SU-DHL-6 (cell line): Measurements from ENCODE around the gene ANXA3.
"Not testable (repeated sequence)": the region's sequence is repeated elsewhere in the genome, so short reads cannot be mapped to it uniquely, and the experiment has no call there.

Source experiments
- H2AFZ ChIP-seq: fragments of 200-600 bp; sonication (generic); 2 replicates; pipeline ENCODE4 v1.6.1; 2014; ENCODE audit warnings: low read depth, mild to moderate bottlenecking, moderate library complexity, mixed read lengths, antibody characterized with exemption, low read length; ENCODE audit not compliant: severe bottlenecking
- H3F3A ChIP-seq: fragments of 200-600 bp; shearing (Covaris generic); 2 replicates; pipeline ENCODE4 v1.6.0; 2016; ENCODE audit warnings: antibody characterized with exemption, mild to moderate bottlenecking; ENCODE audit not compliant: insufficient read depth
- H3K27ac ChIP-seq: fragments of 200-600 bp; sonication (generic); 2 replicates; pipeline ENCODE4 v1.5.1; 2016; ENCODE audit warnings: low read depth, mild to moderate bottlenecking, low read length, moderate library complexity, mixed read lengths
- H3K27me3 ChIP-seq: fragments of 200-600 bp; sonication (generic), shearing (Covaris generic); 2 replicates; pipeline ENCODE4 v1.6.0; 2014; ENCODE audit warnings: mild to moderate bottlenecking, low read length
- H3K36me3 ChIP-seq: fragments of 200-600 bp; sonication (generic); 2 replicates; pipeline ENCODE4 v1.6.1; 2014; ENCODE audit warnings: mild to moderate bottlenecking, low read length, mixed read lengths
- H3K4me2 ChIP-seq: fragments of 300-600, 200-600 bp; shearing (Covaris generic), sonication (generic); 2 replicates; pipeline ENCODE4 v1.6.0; 2014; ENCODE audit warnings: low read length, low read depth, mild to moderate bottlenecking; ENCODE audit not compliant: poor library complexity, severe bottlenecking
- H3K4me3 ChIP-seq: fragments of 200-600 bp; sonication (generic); 2 replicates; pipeline ENCODE4 v1.5.1; 2014; ENCODE audit warnings: antibody characterized with exemption, low read length, mild to moderate bottlenecking, mixed read lengths; ENCODE audit not compliant: insufficient read depth, poor library complexity, severe bottlenecking
- H3K79me2 ChIP-seq: fragments of 200-600 bp; sonication (generic); 2 replicates; pipeline ENCODE4 v1.6.1; 2014; ENCODE audit warnings: mild to moderate bottlenecking, low read length, moderate library complexity; ENCODE audit not compliant: insufficient read depth
- H3K9ac ChIP-seq: fragments of 200-600 bp; sonication (generic); 2 replicates; pipeline ENCODE4 v1.7.0; 2014; ENCODE audit warnings: mild to moderate bottlenecking, low read length
- H3K9me2 ChIP-seq: fragments of 200-600 bp; sonication (generic); replicated peaks from 2 replicates; pipeline ENCODE4 v1.6.1; 2014; ENCODE audit warnings: low read length; ENCODE audit not compliant: insufficient read depth
- H3K9me3 ChIP-seq: fragments of 200-600 bp; sonication (generic); 2 replicates; pipeline ENCODE4 v1.6.1; 2014; ENCODE audit warnings: low read length, mixed read lengths; ENCODE audit not compliant: insufficient read depth
- H4K20me1 ChIP-seq: fragments of 200-600 bp; sonication (generic); 2 replicates; pipeline ENCODE4 v1.6.1; 2014; ENCODE audit warnings: low read depth, mild to moderate bottlenecking, antibody characterized with exemption, low read length, moderate library complexity, mixed read lengths
- CTCF ChIP-seq: fragments of 200-600 bp; sonication (generic); IDR thresholded peaks from one replicate; pipeline ENCODE4 v1.5.1; 2017; ENCODE audit warnings: antibody characterized with exemption, mild to moderate bottlenecking, low read length, moderate library complexity; ENCODE audit not compliant: insufficient read depth, poor library complexity, severe bottlenecking
- EZH2phosphoT487 ChIP-seq: fragments of 200-600 bp; sonication (generic), shearing (Covaris generic); conservative IDR thresholded peaks from 2 replicates; pipeline ENCODE4 v1.6.1; 2018; ENCODE audit warnings: mild to moderate bottlenecking, antibody characterized with exemption, low read length, moderate library complexity, mixed read lengths

Gene ANXA3, protein sequence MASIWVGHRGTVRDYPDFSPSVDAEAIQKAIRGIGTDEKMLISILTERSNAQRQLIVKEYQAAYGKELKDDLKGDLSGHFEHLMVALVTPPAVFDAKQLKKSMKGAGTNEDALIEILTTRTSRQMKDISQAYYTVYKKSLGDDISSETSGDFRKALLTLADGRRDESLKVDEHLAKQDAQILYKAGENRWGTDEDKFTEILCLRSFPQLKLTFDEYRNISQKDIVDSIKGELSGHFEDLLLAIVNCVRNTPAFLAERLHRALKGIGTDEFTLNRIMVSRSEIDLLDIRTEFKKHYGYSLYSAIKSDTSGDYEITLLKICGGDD

DNA sequence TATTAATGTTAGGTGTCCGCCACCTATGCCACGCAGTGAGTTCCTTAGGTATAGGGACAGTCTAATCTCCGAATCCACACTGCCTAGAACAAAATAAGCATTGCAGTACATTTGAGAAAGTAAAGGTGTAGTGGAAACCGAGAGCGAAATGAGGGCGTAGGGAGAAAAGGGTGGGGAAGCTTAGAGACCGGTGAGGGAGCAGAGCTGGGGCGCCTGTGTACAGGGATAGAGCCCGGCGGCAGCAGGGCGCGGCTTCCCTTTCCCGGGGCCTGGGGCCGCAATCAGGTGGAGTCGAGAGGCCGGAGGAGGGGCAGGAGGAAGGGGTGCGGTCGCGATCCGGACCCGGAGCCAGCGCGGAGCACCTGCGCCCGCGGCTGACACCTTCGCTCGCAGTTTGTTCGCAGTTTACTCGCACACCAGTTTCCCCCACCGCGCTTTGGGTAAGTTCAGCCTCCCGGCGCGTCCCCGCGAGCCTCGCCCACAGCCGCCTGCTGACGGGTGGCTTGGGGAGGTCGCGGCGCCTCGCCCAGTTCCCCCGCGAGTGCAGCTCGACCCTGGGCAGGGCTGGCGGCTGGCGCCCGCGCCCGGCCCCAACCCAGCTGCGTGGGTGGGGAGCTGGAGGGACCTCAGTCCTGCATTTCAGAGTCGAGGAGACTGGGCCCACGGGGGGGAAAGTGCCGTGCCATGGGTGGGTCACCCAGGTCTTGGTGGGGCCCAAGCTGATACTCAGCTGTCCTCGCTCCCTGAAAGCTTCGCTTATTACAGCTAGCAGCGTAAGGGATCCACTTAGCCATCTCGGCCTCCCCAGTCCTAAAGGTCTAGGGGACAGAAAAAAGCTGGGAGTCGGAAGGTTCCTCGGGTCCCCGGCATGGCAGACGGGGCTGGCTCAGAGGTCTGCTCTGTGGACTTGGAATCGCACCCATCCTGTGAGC lies at the start of gene ANXA3:
ANXA3 (plus strand) TSS at position 351 of the 932 bp plus-strand sequence. CDS start 2,704 bp downstream, outside the sequence.
- no peak within 1 kb of the TSS for H2AFZ ChIP-seq
- no peaks in the 10 kb centered on the region for H4K20me1 ChIP-seq
- H3K4me3 ChIP-seq: no peak within 1 kb of the TSS
- no peak within 1 kb of the TSS for H3K27ac ChIP-seq
- H3K36me3 ChIP-seq: no peaks in the 10 kb centered on the region
- H3F3A ChIP-seq: no peaks in the 10 kb centered on the region
- no peak within 1 kb of the TSS for H3K4me2 ChIP-seq
- TF ChIP-seq CTCF (no peak), EZH2phosphoT487 (no peak)
- H3K9ac ChIP-seq: no peak within 1 kb of the TSS
- H3K79me2 ChIP-seq: no peaks in the 10 kb centered on the region
- H3K9me2 ChIP-seq: no peaks in the 10 kb centered on the region
- H3K27me3 ChIP-seq: no peaks in the 10 kb centered on the region
- no peaks in the 10 kb centered on the region for H3K9me3 ChIP-seq

- H3K9ac ChIP-seq, H3K27ac ChIP-seq, H3K79me2 ChIP-seq, H3K9me3 ChIP-seq, H2AFZ ChIP-seq, H3K9me2 ChIP-seq, H4K20me1 ChIP-seq, H3F3A ChIP-seq, H3K4me3 ChIP-seq, H3K27me3 ChIP-seq, H3K4me2 ChIP-seq, H3K36me3 ChIP-seq: not testable (repeated sequence)
These were observed 45.3 kb upstream of the ANXA3 start for GRCh38 chr4:78506260-78506659.

DNA sequence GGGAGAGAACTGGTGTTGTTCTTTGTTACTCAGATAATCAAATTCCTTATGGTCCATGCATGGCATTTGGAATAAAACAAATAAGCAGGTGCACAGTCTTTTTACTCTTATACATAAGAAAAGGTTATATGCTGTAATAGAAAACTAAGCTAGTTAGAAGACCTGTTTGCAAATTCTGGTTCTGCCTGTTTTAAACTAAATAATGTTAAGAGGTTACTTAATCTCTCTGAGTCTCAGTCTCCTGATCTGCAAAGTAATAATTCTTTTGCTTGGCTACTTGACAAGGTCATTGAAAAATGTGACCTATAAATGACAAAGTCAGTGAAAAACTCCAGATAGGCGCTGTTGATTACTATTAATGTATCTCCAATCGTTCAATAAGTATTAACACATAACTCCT lies 42.5 kb upstream of the ANXA3 start:
- H3K36me3 ChIP-seq: no peaks in the 10 kb centered on the region
- H3K27me3 ChIP-seq: no peaks in the 10 kb centered on the region
- no peak overlapping the region for H3K9ac ChIP-seq
- H3K79me2 ChIP-seq: no peaks in the 10 kb centered on the region
- no peaks in the 10 kb centered on the region for H4K20me1 ChIP-seq
- no peak overlapping the region for H3K4me3 ChIP-seq
- no peaks in the 10 kb centered on the region for H3K9me2 ChIP-seq
- H3F3A ChIP-seq: no peaks in the 10 kb centered on the region
- no peak overlapping the region for H2AFZ ChIP-seq
- no peaks in the 10 kb centered on the region for H3K9me3 ChIP-seq
- TF ChIP-seq CTCF (no peak), EZH2phosphoT487 (no peak)
- H3K4me2 ChIP-seq: no peak overlapping the region
- no peak overlapping the region for H3K27ac ChIP-seq
